Small intestine (tissue), 7 donors: ENCODE measurements around the gene LRRC18. TPM values are rescaled to one million over a fixed set of nuclear protein-coding genes. Genes with fewer than 3 reads are reported as not detected.

ENCODE experiments used
- DNase-seq, 2 donors: peaks; one replicate each; pipeline versions ENCODE4 v3.0.0 to v3.0.0-alpha.2; 2013
- FAIRE-seq: peaks from 2 replicates; lab custom pipeline; 2012; peaks lifted over from hg19 to GRCh38; lab: Jason Lieb, UNC
- H3K27ac ChIP-seq, 3 donors: one replicate each; pipeline ENCODE4 v1.5.1; 2013; ENCODE audit warnings: low read length in 2 of 3, mild to moderate bottlenecking in 2 of 3, control low read depth in 1 of 3, inconsistent platforms in 1 of 3, low read depth in 1 of 3, moderate library complexity in 1 of 3
- H3K27me3 ChIP-seq, 3 donors: one replicate each; pipeline ENCODE4 v1.6.1; 2013; ENCODE audit warnings: low read length in 3 of 3, inconsistent platforms in 1 of 3; ENCODE audit not compliant: control insufficient read depth in 3 of 3, insufficient read depth in 3 of 3
- H3K36me3 ChIP-seq, 3 donors: one replicate each; pipeline ENCODE4 v1.6.1; 2013; ENCODE audit warnings: low read length in 3 of 3, inconsistent platforms in 1 of 3, low read depth in 1 of 3, mild to moderate bottlenecking in 1 of 3, moderate library complexity in 1 of 3; ENCODE audit not compliant: control insufficient read depth in 3 of 3, insufficient read depth in 2 of 3
- H3K4me1 ChIP-seq, 3 donors: one replicate each; pipeline ENCODE4 v1.6.1; 2013; ENCODE audit warnings: low read length in 2 of 3, inconsistent platforms in 1 of 3, low read depth in 1 of 3, mild to moderate bottlenecking in 1 of 3, moderate library complexity in 1 of 3; ENCODE audit not compliant: control insufficient read depth in 3 of 3, insufficient read depth in 2 of 3
- H3K4me3 ChIP-seq, 3 donors: one replicate each; pipeline ENCODE4 v1.5.1; 2013; ENCODE audit warnings: low read length in 3 of 3, control low read depth in 1 of 3, inconsistent platforms in 1 of 3, low read depth in 1 of 3, mild to moderate bottlenecking in 1 of 3, moderate library complexity in 1 of 3
- H3K9me3 ChIP-seq, 2 donors: one replicate each; pipeline ENCODE4 v1.6.1; 2013; ENCODE audit warnings: low read depth in 1 of 2, low read length in 1 of 2; ENCODE audit not compliant: control insufficient read depth in 2 of 2, insufficient read depth in 1 of 2
- WGBS, 3 donors: extraction: QIAGEN DNeasy Blood & Tissue Kit; methylation state at CpG; one replicate each; pipeline ENCODE4 v1.1.7; 2013; 5-methylcytosine and 5-hydroxymethylcytosine counted together
- polyA plus RNA-seq, 4 donors: library from polyadenylated mRNA; stranded (reverse) in 3 of 4; unstranded in 1 of 4; fragments of 200-250 nt in 3 of 4; fragments of 120-200 nt in 1 of 4; gene quantifications; one replicate each; pipeline versions ENCODE4 v1.2.1 to v1.2.3, GENCODE V29; 2013
- donor health status: healthy with polysubstance abuse.
- donor health status: control.
- donor health status: control.
- donor health status: Bipolar disorder and iron deficiency.
- donor health status: healthy.

The LRRC18 gene
- polyA plus RNA-seq, 4 donors, result 0.03 to 0.25 TPM; not detected in 2

DNA sequence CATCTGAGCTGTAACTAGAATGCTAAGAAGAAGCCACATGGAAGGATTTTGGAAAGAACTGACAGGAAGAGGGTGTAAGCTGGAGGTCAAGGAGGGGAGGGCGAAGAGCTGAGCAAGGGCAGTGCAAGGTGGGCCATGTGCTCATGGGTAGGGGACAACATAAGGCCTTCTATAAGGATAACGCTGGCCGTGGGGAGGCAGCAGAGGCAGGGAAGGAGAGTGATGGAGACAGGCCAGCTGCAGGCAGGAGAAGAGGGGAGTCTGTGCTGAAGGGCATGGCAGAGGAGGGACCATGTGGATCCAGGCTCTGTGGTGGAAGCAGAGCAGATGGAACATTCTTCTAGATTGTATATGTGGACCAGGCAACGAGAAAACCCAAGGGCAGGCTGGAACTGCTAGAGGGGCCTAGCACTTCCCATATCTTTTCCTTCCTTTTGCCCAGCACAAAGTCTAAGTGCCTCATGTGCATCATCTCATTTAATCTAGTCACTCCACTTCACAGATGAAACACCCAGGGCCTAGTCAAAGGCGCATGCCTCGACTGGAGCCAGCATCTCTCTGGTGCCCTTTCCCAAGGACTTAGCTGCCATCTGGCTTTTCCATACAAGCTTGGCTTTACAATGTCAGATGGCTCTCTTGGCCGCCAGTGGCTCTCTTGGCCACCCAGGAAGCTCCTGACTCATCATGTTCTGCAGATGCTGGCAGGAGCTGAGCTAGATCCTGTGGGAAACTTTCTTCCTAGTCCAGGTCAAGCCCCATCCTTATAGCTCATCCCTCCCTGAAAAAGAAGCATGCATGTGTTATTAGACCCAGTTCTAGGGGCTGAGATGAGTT, 6.6 kb downstream of the LRRC18 start:
- no peak for FAIRE-seq
- no peaks in the 10 kb centered on the region for H3K9me3 ChIP-seq
- no peaks in the 10 kb centered on the region for H3K4me1 ChIP-seq
- DNase-seq, result no peak
- no peak overlapping the region for H3K4me3 ChIP-seq
- H3K27me3 ChIP-seq, result no peaks in the 10 kb centered on the region
- 82 to 92% (median 84%) methylated on average over 7 of the region's 7 CpGs for WGBS, 3 donors
- no peak overlapping the region for H3K27ac ChIP-seq
- no peaks in the 10 kb centered on the region for H3K36me3 ChIP-seq

DNA sequence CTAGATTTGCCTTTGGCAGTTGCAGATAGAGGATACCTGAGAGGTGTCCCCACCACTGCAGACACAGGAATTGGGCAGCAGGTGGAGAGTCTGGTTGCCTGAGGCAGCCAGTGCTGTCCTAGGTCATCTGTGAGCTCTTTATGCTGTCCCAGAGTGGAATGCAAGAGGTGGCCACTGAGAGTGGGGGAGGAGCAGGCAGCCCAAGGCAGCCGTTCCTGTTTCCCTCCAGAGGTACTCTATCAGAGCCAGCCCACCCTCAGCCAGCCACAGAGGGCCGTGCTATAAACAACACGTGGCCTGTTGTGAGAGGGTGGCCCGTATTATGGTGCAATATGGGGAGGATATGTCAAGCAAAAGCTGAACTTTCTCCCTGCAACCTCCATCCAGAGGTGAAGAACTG, 8.5 kb downstream of the LRRC18 start:
- 51 to 74% (median 71%) methylated on average over 4 of the region's 4 CpGs for WGBS, 3 donors
- H3K27me3 ChIP-seq, result no peaks in the 10 kb centered on the region
- H3K9me3 ChIP-seq, result no peaks in the 10 kb centered on the region
- H3K4me3 ChIP-seq, result no peak overlapping the region
- H3K36me3 ChIP-seq, result no peaks in the 10 kb centered on the region
- H3K4me1 ChIP-seq, result no peaks in the 10 kb centered on the region
- H3K27ac ChIP-seq, result no peak overlapping the region
- FAIRE-seq, result no peak
- no peak for DNase-seq

DNA sequence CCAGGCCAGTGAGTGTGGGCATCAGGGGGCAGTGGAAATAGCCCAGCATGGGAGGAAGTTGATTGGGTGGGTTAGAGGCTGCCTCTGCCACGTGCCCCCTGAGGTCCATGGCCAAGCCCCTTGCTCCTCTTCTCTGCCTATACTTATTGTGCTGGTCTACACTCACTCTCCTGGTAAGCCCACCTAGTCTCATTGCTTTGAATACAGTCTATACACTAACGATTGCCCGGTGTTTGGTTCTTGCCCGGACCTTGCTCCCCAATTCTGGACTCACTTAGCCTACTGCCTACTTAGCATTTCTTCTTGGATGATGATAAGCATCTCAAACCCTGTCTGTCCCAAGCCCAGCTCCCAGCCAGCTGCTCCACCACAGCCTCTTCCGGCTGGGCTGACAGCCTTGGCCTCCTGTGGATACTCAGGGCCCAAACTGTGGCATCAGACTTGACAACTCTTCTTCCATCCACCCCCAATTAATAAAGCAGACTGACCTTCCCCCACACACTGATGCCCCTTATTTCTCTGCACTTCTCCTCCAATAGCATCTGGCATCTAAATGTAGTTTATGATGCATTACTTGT, 10.1 kb downstream of the LRRC18 start:
- DNase-seq (no peak), FAIRE-seq (no peak)
- H3K4me1 ChIP-seq, result no peaks in the 10 kb centered on the region
- H3K27ac ChIP-seq, result no peak overlapping the region
- H3K9me3 ChIP-seq, result no peaks in the 10 kb centered on the region
- WGBS, 3 donors, result 66 to 85% (median 72%) methylated on average over 5 of the region's 5 CpGs
- no peaks in the 10 kb centered on the region for H3K36me3 ChIP-seq
- no peaks in the 10 kb centered on the region for H3K27me3 ChIP-seq
- H3K4me3 ChIP-seq, result no peak overlapping the region

DNA sequence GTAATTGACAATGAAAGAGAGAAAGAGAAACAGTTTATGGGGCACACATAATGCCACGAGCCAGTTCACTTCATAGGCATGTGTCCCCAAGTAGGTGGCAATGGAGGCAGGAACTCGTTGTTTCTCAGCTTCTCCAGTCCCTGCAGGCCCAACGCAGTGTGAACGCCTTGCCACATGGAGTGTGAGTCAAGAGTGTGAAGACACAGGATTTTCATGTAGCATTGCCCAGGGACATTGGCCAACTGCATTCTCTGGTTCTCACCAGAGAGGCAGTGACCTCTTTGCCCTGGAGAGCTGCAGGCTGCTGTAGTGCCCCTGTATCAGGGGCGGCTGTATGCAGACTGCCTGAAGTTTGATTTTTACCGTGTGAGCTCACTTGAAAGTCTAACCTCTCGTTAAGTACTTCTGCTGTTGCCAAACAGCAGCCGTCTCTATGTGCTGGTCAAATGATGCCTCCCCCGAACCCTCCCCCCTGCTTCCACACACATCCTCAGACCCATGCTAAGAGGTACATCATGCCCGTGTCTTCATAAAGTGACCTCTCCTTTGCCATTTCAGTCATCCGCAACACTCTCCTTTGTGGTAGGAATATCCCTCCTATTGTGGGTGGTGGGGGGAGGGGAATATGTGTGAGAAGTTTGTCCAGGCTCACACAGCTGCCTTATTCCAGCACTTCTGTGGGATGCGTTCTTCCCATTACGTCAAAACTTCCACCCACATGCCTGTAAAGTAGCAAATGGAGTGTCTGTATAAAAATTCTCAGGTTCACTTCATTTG, 12.7 kb downstream of the LRRC18 start:
- Histone ChIP-seq H3K4me3 (no peak overlapping the region), H3K9me3 (no peaks in the 10 kb centered on the region), H3K27me3 (no peaks in the 10 kb centered on the region), H3K36me3 (no peaks in the 10 kb centered on the region), H3K4me1 (no peaks in the 10 kb centered on the region), H3K27ac (no peak overlapping the region)
- DNase-seq (peak in 1 of 2 donors; percentile 10), FAIRE-seq (no peak)
- 70 to 84% (median 82%) methylated on average over 13 of the region's 13 CpGs for WGBS, 3 donors

DNA sequence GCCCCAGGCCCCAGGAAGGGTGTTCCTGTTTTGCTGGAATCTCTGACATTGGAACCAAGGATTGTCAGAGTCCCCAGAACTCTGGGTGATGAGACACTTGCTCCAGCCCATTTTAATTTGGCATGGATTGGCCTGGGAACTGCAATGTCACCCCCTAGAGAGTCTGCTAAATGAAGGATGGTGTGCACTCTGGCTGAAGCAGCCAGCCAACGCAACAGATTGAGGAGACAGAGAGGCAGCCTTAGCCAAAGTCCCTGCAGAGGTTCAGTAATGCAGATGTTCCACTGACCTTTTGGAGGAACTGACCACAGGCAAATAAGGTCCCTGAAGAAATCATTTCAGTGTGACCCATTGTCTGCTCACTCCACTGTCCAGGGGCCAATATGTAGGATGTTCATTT, 13.4 kb downstream of the LRRC18 start:
- WGBS, 3 donors, result 77 to 94% (median 91%) methylated on average over 1 of the region's 1 CpG
- no peak for FAIRE-seq

DNA sequence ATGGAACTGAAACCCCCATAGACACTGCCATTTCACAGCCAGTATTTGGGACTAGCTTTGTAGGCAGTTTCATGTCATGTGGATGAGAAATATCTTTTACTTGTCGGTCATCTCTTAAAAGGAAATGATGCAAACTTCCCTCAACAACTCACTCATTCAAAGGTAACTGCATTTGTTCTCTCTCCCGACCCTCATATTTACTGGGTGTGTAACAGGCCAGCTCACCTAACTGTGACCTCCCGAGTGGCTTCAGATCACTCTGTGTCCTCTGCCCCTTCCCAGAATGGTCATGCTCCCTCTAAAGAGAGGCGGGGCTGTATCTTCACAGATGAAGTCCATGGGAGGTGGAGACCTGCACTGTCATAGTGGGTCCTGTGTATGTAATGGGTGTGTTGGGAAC, 14.7 kb downstream of the LRRC18 start:
- FAIRE-seq (no peak), DNase-seq (no peak)
- no peaks in the 10 kb centered on the region for H3K9me3 ChIP-seq
- no peaks in the 10 kb centered on the region for H3K36me3 ChIP-seq
- H3K4me3 ChIP-seq, result no peak overlapping the region
- no peak overlapping the region for H3K27ac ChIP-seq
- no peaks in the 10 kb centered on the region for H3K4me1 ChIP-seq
- WGBS, 3 donors, result 72 to 82% (median 80%) methylated on average over 4 of the region's 4 CpGs
- no peaks in the 10 kb centered on the region for H3K27me3 ChIP-seq

More for the DNA sequence above, 13.4 kb downstream of the LRRC18 start:
- no peaks in the 10 kb centered on the region for H3K27me3 ChIP-seq
- no peak for DNase-seq
- H3K36me3 ChIP-seq, result no peaks in the 10 kb centered on the region
- no peak overlapping the region for H3K4me3 ChIP-seq
- no peaks in the 10 kb centered on the region for H3K9me3 ChIP-seq
- no peak overlapping the region for H3K27ac ChIP-seq
- H3K4me1 ChIP-seq, result no peaks in the 10 kb centered on the region

DNA sequence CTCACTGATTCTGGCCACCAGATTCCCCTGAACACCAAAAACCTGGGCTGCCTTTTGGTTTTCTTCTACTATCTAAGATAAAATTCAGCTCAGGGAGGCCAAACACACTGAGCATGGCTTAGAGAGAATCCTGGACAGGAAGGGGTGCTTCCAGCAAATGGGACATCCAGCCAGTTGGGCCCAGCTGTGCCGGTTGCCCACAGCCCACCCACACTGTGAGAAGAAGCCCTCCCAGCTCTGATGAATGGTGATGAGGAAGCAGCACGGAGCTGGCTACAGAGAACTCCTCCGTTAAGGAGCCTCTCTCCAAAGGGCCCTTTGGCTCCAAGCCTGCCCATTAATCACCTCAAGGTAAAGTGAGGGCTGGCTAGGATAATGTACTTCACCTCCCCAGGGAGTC, 15.9 kb downstream of the LRRC18 start:
- H3K27me3 ChIP-seq, result no peaks in the 10 kb centered on the region
- DNase-seq (no peak), FAIRE-seq (no peak)
- H3K9me3 ChIP-seq, result peaks cover 0 to 2% of the 10 kb centered on the region in 2 donors
- H3K4me1 ChIP-seq, result no peaks in the 10 kb centered on the region
- no peak overlapping the region for H3K4me3 ChIP-seq
- no peak overlapping the region for H3K27ac ChIP-seq
- 52 to 68% (median 64%) methylated on average over 3 of the region's 3 CpGs for WGBS, 3 donors
- H3K36me3 ChIP-seq, result no peaks in the 10 kb centered on the region

DNA sequence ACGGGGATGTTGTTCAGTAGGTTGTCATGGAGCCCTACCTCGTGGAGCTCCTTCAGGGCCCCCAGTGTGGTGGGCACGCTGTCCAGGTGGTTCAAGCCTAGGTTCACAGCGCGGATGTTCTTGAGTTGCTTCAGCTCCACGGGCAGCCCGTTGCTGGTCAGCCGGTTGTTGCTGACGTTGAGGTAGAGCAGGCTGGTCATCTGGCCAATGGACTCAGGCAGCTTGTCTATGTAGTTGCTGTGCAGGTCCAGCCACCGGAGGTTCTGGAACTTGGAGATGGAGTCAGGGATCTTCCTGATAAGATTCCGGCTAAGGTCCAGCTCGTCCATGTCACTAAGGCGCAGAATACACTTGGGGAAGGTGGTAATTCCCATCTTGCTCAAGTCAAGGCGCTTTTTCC, 26.0 kb downstream of the LRRC18 start:
- no peak overlapping the region for H3K4me3 ChIP-seq
- H3K36me3 ChIP-seq, result peaks cover 0 to 2% (median 0%) of the 10 kb centered on the region in 3 donors
- H3K27ac ChIP-seq, result no peak overlapping the region
- H3K9me3 ChIP-seq, result no peaks in the 10 kb centered on the region
- FAIRE-seq, result no peak
- peaks cover 0 to 2% (median 0%) of the 10 kb centered on the region in 3 donors for H3K27me3 ChIP-seq
- no peaks in the 10 kb centered on the region for H3K4me1 ChIP-seq
- WGBS, 3 donors, result 78 to 83% (median 78%) methylated on average over 14 of the region's 14 CpGs
- DNase-seq, result no peak
